HepG2 (cell line): ENCODE results near the gene MT1G. TPM values are rescaled to one million over a fixed set of nuclear protein-coding genes. Genes with fewer than 3 reads are reported as not detected.

Experiments
- CENPT ChIP-seq: sonication (generic); formaldehyde crosslinking; IDR thresholded peaks from 2 replicates; pipeline ENCODE4 v1.8.0; 2022; ENCODE audit warnings: low read depth, mild to moderate bottlenecking, moderate library complexity, missing genetic modification reagents
- FOXO1 ChIP-seq: sonication (generic); formaldehyde crosslinking; IDR thresholded peaks from 2 replicates; pipeline ENCODE4 v1.4.0; 2020; ENCODE audit warnings: missing genetic modification reagents
- GATAD2A ChIP-seq: IDR thresholded peaks from 2 replicates; pipeline ENCODE4 v1.6.1; 2016
- MAZ ChIP-seq, 2 experiments: sonication (generic) in 1 of 2; formaldehyde crosslinking in 1 of 2; IDR thresholded peaks; 2 replicates each; pipeline versions ENCODE4 v1.5.0 to v1.6.1; 2012 to 2020; ENCODE audit warnings: low read depth in 2 of 2, mild to moderate bottlenecking in 2 of 2, borderline replicate concordance in 1 of 2, improper control_type of control experiment in 1 of 2, low read length in 1 of 2, missing genetic modification reagents in 1 of 2, moderate library complexity in 1 of 2
- MXI1 ChIP-seq: IDR thresholded peaks from 3 replicates; pipeline ENCODE4 v1.6.1; 2012; ENCODE audit warnings: low read depth, low read length, inconsistent platforms, borderline replicate concordance
- NCOA1 ChIP-seq: sonication (generic); formaldehyde crosslinking; IDR thresholded peaks from 2 replicates; pipeline ENCODE4 v1.9.0; 2021; ENCODE audit warnings: missing genetic modification reagents
- NPAS2 ChIP-seq: sonication (generic); formaldehyde crosslinking; IDR thresholded peaks from 2 replicates; pipeline ENCODE4 v1.8.0; 2022; ENCODE audit warnings: mild to moderate bottlenecking, missing genetic modification reagents, borderline replicate concordance
- PTBP1 ChIP-seq: fragments of 200-400 bp; formaldehyde crosslinking; IDR thresholded peaks from 2 replicates; pipeline ENCODE4 v1.6.1; 2018; ENCODE audit warnings: low read length, low read depth; ENCODE audit not compliant: poor library complexity, severe bottlenecking
- RELA ChIP-seq: sonication (generic); formaldehyde crosslinking; IDR thresholded peaks from 2 replicates; pipeline ENCODE4 v1.4.0; 2020; ENCODE audit warnings: missing genetic modification reagents
- TBP ChIP-seq: sonication (generic); formaldehyde crosslinking; IDR thresholded peaks from 2 replicates; pipeline ENCODE4 v1.5.0; 2020; ENCODE audit warnings: missing genetic modification reagents
- ZBTB20 ChIP-seq: sonication (generic); formaldehyde crosslinking; IDR thresholded peaks from 2 replicates; pipeline ENCODE4 v1.8.1; 2023; ENCODE audit warnings: missing genetic modification reagents, low read depth, mild to moderate bottlenecking, borderline replicate concordance
- ZNF329 ChIP-seq: sonication (generic); formaldehyde crosslinking; IDR thresholded peaks from 2 replicates; pipeline ENCODE4 v1.9.0; 2021; ENCODE audit warnings: low read depth, mild to moderate bottlenecking, missing genetic modification reagents
- ZNF670 ChIP-seq: sonication (generic); formaldehyde crosslinking; IDR thresholded peaks from 2 replicates; pipeline ENCODE4 v1.8.0; 2022; ENCODE audit warnings: mild to moderate bottlenecking, missing genetic modification reagents, borderline replicate concordance
- ZNF724P ChIP-seq: sonication (generic); formaldehyde crosslinking; IDR thresholded peaks from 2 replicates; pipeline ENCODE4 v1.8.0; 2022; ENCODE audit warnings: missing genetic modification reagents, borderline replicate concordance
- ZNF75D ChIP-seq: sonication (generic); formaldehyde crosslinking; IDR thresholded peaks from 2 replicates; pipeline ENCODE4 v1.8.1; 2023; ENCODE audit warnings: missing genetic modification reagents, mild to moderate bottlenecking, borderline replicate concordance
- ZNF772 ChIP-seq: sonication (generic); formaldehyde crosslinking; IDR thresholded peaks from 2 replicates; pipeline ENCODE4 v1.5.0; 2020; ENCODE audit warnings: mild to moderate bottlenecking, missing genetic modification reagents
- ZSCAN29 ChIP-seq: sonication (generic); formaldehyde crosslinking; conservative IDR thresholded peaks from 2 replicates; pipeline ENCODE4 v1.4.0; 2020; ENCODE audit warnings: mild to moderate bottlenecking, missing genetic modification reagents
- polyA plus RNA-seq, 8 experiments: library from polyadenylated mRNA; depleted of rRNA in 3 of 8; stranded (reverse) in 7 of 8; unstranded in 1 of 8; fragments of >200 nt; fragmentation: Illumina TruSeq in 4 of 8; extraction: Trizol in 4 of 8; gene quantifications; 2 replicates each; pipeline versions ENCODE4 v1.2.1 to v1.2.3, GENCODE V29; 2011 to 2016; ENCODE audit warnings: low read depth in 4 of 8, missing spikeins in 1 of 8, mixed read lengths in 1 of 8; ENCODE audit not compliant: insufficient read depth in 1 of 8
- total RNA-seq, 5 experiments: library from RNA; depleted of rRNA; stranded (reverse); fragments of >200 nt; fragmentation: Illumina TruSeq; extraction: Trizol; gene quantifications; 2 replicates each; pipeline ENCODE4 v1.2.3, GENCODE V29; 2016; ENCODE audit warnings: low read depth in 1 of 5
- TF ChIP-seq, protein P1 (sequence below), 2 experiments: fragments of 450-650 bp in 1 of 2; sonication (generic) in 1 of 2; formaldehyde crosslinking in 1 of 2; IDR thresholded peaks; 2 replicates each; pipeline versions ENCODE4 v1.6.1 to v1.8.0; 2016 to 2022; ENCODE audit warnings: antibody characterized with exemption in 1 of 2, mild to moderate bottlenecking in 1 of 2, missing genetic modification reagents in 1 of 2
- TF ChIP-seq, protein P2 (sequence below): sonication (generic); formaldehyde crosslinking; IDR thresholded peaks from 2 replicates; pipeline ENCODE4 v1.5.0; 2020; ENCODE audit warnings: mild to moderate bottlenecking, low read depth, missing genetic modification reagents, borderline replicate concordance

Gene MT1G
- total and polyA plus RNA-seq, 2 of the 13 experiments (the other 11 are each of a cell fraction or from before 2014, with no cell fraction given): 3.6 to 377 TPM

DNA sequence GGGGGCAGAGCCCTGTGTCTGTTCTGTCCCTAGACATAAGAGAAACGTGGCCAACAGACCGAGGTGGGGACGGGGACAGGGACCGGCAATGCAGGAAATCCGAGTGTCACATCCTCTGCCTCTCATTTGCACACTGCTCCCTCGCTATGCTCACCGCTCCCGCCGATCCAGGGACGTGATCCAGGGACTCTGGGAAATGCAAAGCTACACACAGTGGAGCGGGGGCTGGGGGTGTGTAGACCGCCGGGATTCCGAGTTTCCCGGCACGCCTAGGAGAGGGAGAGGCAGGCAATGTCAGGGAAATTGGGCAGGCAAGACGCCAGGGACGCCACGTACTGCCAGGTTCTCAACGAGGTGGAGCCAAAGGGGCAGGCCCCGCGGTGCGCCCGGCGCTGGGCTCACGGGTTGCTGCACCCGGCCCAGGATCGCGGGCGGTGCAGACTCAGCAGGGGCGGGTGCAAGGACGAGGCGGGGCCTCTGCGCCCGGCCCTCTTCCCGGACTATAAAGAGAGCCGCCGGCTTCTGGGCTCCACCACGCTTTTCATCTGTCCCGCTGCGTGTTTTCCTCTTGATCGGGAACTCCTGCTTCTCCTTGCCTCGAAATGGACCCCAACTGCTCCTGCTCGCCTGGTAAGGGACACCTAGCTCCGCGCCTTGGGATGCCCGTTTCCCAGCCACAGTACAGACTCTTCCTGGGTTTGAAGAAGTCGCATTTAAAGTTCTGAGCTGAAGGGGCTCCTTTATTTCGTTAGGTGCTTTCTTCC lies 14.3 kb upstream of the MT1G start, which contains the start of gene MT1X (continued):
- TF ChIP-seq GATAD2A (CRISPR knock-in tag) (peak; percentile 14; the same call in 1 of the 2 replicates), ZSCAN29 (CRISPR knock-in tag) (0 out of 2 replicates have a peak, but pooled peaks have one; percentile 54), ZNF772 (CRISPR knock-in tag) (0 out of 2 replicates have a peak, but pooled peaks have one; percentile 16), RELA (no peak), MAZ (IDR thresholded peaks at IDR 0.05; ENCODE audit: borderline replicate concordance, low read depth, low read length) (peak; percentile 60; the same call in 1 of the 2 replicates), MAZ (CRISPR knock-in tag; IDR thresholded peaks at IDR 0.05; ENCODE audit: low read depth) (peak; percentile 43; the same call in 1 of the 2 replicates), MXI1 (peak; percentile 33; the same call in 1 of the 3 replicates), PTBP1 (peak; percentile 94), FOXO1 (no peak), ZNF329 (CRISPR knock-in tag) (no peak), NCOA1 (CRISPR knock-in tag) (0 out of 2 replicates have a peak, but pooled peaks have one; percentile 67), ZNF75D (no peak), ZNF670 (CRISPR knock-in tag) (no peak), ZNF724P (CRISPR knock-in tag) (no peak), ZBTB20 (CRISPR knock-in tag) (no peak), TBP (CRISPR knock-in tag) (no peak), CENPT (CRISPR knock-in tag) (peak; percentile 88), NPAS2 (CRISPR knock-in tag) (no peak)
- TF ChIP-seq, protein P1, sequence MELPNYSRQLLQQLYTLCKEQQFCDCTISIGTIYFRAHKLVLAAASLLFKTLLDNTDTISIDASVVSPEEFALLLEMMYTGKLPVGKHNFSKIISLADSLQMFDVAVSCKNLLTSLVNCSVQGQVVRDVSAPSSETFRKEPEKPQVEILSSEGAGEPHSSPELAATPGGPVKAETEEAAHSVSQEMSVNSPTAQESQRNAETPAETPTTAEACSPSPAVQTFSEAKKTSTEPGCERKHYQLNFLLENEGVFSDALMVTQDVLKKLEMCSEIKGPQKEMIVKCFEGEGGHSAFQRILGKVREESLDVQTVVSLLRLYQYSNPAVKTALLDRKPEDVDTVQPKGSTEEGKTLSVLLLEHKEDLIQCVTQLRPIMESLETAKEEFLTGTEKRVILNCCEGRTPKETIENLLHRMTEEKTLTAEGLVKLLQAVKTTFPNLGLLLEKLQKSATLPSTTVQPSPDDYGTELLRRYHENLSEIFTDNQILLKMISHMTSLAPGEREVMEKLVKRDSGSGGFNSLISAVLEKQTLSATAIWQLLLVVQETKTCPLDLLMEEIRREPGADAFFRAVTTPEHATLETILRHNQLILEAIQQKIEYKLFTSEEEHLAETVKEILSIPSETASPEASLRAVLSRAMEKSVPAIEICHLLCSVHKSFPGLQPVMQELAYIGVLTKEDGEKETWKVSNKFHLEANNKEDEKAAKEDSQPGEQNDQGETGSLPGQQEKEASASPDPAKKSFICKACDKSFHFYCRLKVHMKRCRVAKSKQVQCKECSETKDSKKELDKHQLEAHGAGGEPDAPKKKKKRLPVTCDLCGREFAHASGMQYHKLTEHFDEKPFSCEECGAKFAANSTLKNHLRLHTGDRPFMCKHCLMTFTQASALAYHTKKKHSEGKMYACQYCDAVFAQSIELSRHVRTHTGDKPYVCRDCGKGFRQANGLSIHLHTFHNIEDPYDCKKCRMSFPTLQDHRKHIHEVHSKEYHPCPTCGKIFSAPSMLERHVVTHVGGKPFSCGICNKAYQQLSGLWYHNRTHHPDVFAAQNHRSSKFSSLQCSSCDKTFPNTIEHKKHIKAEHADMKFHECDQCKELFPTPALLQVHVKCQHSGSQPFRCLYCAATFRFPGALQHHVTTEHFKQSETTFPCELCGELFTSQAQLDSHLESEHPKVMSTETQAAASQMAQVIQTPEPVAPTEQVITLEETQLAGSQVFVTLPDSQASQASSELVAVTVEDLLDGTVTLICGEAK (IDR thresholded peaks at IDR 0.05): no peak
- TF ChIP-seq, protein P1 (CRISPR knock-in tag; IDR thresholded peaks at IDR 0.05): peak; percentile 59; the same call in 1 of the 2 replicates
- TF ChIP-seq, protein P2, sequence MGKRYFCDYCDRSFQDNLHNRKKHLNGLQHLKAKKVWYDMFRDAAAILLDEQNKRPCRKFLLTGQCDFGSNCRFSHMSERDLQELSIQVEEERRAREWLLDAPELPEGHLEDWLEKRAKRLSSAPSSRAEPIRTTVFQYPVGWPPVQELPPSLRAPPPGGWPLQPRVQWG: no peak
